Measurements from ENCODE around the gene HCFC1R1. TPM values are rescaled to one million over a fixed set of nuclear protein-coding genes. Genes with fewer than 3 reads are reported as not detected.

Gene HCFC1R1
- total RNA-seq, 1 experiment from 2014 or later, result 76.0 TPM

DNA sequence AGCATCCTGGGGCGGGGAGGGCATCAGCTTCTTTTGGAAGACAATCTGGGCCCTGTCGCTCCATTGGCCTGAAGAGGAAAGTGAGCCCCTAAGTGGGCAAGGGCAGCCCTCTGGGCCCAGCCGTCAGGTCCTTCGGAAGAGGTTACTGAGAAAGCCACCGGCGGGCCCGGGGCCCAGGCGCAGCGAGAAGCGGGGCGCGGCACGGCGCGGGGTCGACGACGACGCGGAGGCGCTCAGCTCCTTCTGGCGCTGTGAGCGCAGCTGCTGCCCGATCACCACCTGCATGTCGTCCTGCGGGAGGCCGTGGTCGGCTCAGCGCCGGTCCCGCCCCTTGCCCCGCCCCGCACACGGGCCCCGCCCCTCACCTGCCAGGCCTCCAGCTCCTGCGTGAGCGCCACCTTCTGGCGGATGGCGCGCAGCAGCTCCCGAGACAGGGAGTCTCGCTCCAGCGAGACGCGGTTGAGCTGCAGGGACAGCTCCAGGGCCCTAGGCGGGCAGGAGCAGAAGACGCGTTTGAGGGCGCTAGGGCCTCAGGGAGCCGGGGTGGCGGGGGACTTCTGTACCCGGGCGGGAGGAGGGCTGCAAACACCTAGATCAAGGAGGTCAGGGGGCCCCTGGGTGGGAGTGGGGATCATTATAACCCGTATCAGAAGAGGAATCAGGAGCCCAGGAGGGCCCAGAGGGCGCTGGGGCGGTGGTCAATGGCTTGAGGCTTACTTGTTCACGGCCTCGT lies 4.4 kb upstream of the HCFC1R1 start (continued):
- TF ChIP-seq SMAD3 (CRISPR knock-in tag; IDR thresholded peaks at IDR 0.05; ENCODE audit: borderline replicate concordance), result peak; percentile 67; the same call in 1 of the 2 replicates
- TF ChIP-seq, protein P1, sequence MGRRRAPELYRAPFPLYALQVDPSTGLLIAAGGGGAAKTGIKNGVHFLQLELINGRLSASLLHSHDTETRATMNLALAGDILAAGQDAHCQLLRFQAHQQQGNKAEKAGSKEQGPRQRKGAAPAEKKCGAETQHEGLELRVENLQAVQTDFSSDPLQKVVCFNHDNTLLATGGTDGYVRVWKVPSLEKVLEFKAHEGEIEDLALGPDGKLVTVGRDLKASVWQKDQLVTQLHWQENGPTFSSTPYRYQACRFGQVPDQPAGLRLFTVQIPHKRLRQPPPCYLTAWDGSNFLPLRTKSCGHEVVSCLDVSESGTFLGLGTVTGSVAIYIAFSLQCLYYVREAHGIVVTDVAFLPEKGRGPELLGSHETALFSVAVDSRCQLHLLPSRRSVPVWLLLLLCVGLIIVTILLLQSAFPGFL (CRISPR knock-in tag; IDR thresholded peaks at IDR 0.05; ENCODE audit: borderline replicate concordance), result no peak
- TF ChIP-seq ZNF121 (CRISPR knock-in tag; IDR thresholded peaks at IDR 0.05), result peak; percentile 61; the same call in 1 of the 2 replicates
- TF ChIP-seq RELA (CRISPR knock-in tag; IDR thresholded peaks at IDR 0.05; ENCODE audit: borderline replicate concordance), result peak; percentile 37; the same call in 1 of the 2 replicates
- TF ChIP-seq MXD4 (CRISPR knock-in tag; IDR thresholded peaks at IDR 0.05; ENCODE audit: borderline replicate concordance), result no peak
- TF ChIP-seq, protein P2, sequence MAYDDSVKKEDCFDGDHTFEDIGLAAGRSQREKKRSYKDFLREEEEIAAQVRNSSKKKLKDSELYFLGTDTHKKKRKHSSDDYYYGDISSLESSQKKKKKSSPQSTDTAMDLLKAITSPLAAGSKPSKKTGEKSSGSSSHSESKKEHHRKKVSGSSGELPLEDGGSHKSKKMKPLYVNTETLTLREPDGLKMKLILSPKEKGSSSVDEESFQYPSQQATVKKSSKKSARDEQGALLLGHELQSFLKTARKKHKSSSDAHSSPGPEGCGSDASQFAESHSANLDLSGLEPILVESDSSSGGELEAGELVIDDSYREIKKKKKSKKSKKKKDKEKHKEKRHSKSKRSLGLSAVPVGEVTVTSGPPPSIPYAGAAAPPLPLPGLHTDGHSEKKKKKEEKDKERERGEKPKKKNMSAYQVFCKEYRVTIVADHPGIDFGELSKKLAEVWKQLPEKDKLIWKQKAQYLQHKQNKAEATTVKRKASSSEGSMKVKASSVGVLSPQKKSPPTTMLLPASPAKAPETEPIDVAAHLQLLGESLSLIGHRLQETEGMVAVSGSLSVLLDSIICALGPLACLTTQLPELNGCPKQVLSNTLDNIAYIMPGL (CRISPR knock-in tag; IDR thresholded peaks at IDR 0.05), result peak; percentile 52; the same call in 1 of the 2 replicates
- TF ChIP-seq, protein P3, sequence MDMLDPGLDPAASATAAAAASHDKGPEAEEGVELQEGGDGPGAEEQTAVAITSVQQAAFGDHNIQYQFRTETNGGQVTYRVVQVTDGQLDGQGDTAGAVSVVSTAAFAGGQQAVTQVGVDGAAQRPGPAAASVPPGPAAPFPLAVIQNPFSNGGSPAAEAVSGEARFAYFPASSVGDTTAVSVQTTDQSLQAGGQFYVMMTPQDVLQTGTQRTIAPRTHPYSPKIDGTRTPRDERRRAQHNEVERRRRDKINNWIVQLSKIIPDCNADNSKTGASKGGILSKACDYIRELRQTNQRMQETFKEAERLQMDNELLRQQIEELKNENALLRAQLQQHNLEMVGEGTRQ (CRISPR knock-in tag; IDR thresholded peaks at IDR 0.05), result no peak
- TF ChIP-seq NFATC4 (CRISPR knock-in tag; IDR thresholded peaks at IDR 0.05), result no peak

DNA sequence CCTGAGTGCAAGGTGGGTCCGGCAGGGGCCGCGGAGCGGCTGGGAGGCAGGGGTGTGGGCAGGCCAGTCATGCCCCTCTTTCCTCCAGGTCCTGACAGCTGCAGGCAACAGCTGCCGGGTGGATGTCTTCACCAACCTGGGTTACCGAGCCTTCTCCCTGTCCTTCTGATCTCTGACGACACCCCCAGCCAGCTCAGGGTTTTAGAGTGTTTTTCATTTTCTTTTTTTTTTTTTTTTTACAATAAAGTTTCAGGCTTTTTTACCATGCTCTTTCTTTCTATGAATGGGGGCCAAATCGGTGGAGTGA lies 3.7 kb upstream of the HCFC1R1 start:
- ChIA-PET CTCF (interaction anchor here (0.6 to 9.8 kb wide), 42 partner anchors 7 to 305 kb away, joined by 3 to 355 read pairs (median 8); partner anchors contain the start of genes BICDL2, CLDN6, CLDN9 and FLYWCH2), POLR2A (interaction anchor here (0.5 to 17.1 kb wide), 18 partner anchors 8 to 1511 kb away, joined by 3 to 502 read pairs (median 5); partner anchors contain the start of genes BICDL2, CLDN6, CLDN9 and TNFRSF12A)
- peak overlapping the region; percentile 36; the same call in 1 of the 2 replicates for H3K4me3 Mint-ChIP-seq
- H3K9me3 Mint-ChIP-seq, result no peaks in the 10 kb centered on the region
- peaks cover 31% of the 10 kb centered on the region for H3K4me1 Mint-ChIP-seq
- H3K27ac Mint-ChIP-seq, result no peak overlapping the region
- ATAC-seq, result no peak
- H3K36me3 Mint-ChIP-seq, result peaks cover 23% of the 10 kb centered on the region
- H3K27me3 Mint-ChIP-seq (ENCODE audit: low read depth), result no peaks in the 10 kb centered on the region
- no peak for TF ChIP-seq NR1H2 (CRISPR knock-in tag; IDR thresholded peaks at IDR 0.05)
- no peak for DNase-seq (ENCODE audit: low spot score)

DNA sequence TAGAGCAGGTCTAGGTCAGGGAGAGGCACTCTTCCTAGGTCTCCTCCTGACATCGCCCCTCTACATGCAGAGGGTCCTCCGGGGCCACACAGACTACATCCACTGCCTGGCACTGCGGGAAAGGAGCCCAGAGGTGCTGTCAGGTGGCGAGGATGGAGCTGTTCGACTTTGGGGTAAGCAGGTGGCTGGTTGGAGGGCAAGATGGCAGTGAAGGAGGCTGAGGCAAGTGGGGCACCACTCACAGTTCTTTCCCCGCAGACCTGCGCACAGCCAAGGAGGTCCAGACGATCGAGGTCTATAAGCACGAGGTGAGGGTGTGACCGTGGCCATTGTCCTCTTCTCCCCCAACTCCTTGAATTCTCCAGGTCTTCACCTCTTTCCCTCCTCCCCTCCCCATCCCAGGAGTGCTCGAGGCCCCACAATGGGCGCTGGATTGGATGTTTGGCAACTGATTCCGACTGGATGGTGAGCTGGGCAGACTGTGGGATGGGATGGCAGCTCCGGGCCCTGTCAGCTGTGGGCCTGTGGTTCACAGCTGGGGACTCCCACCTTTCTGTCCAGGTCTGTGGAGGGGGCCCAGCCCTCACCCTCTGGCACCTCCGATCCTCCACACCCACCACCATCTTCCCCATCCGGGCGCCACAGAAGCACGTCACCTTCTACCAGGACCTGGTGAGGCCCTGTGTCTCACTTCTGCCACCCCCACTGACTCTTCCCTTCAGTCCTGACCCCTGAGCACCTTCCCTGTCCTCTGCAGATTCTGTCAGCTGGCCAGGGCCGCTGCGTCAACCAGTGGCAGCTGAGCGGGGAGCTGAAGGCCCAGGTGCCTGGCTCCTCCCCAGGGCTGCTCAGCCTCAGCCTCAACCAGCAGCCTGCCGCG lies 3.1 kb upstream of the HCFC1R1 start:
- no peak for ATAC-seq
- H3K27ac Mint-ChIP-seq, result no peak overlapping the region
- ChIA-PET CTCF (interaction anchor here (0.6 to 9.8 kb wide), 16 partner anchors 6 to 305 kb away, joined by 3 to 355 read pairs (median 18); partner anchors contain the start of genes BICDL2, CLDN6, CLDN9 and HCFC1R1), POLR2A (interaction anchor here (0.7 to 17.1 kb wide), 10 partner anchors 8 to 1512 kb away, joined by 3 to 502 read pairs (median 6); partner anchors contain the start of genes CLDN6, CLDN9 and TNFRSF12A)
- H3K27me3 Mint-ChIP-seq (ENCODE audit: low read depth), result no peaks in the 10 kb centered on the region
- H3K9me3 Mint-ChIP-seq, result no peaks in the 10 kb centered on the region
- peaks cover 35% of the 10 kb centered on the region for H3K4me1 Mint-ChIP-seq
- peak; percentile 18 for DNase-seq (ENCODE audit: low spot score)
- H3K36me3 Mint-ChIP-seq, result peaks cover 23% of the 10 kb centered on the region
- no peak overlapping the region for H3K4me3 Mint-ChIP-seq
- no peak for TF ChIP-seq ZSCAN18 (CRISPR knock-in tag; IDR thresholded peaks at IDR 0.05)
- TF ChIP-seq EMX1 (CRISPR knock-in tag; IDR thresholded peaks at IDR 0.05), result no peak
- TF ChIP-seq HMGA2 (CRISPR knock-in tag; IDR thresholded peaks at IDR 0.05), result no peak
- TF ChIP-seq E2F5 (CRISPR knock-in tag; IDR thresholded peaks at IDR 0.05), result no peak
- TF ChIP-seq, protein P2 (CRISPR knock-in tag; IDR thresholded peaks at IDR 0.05), result no peak; the same call in 1 of the 2 replicates
- TF ChIP-seq, protein P4, sequence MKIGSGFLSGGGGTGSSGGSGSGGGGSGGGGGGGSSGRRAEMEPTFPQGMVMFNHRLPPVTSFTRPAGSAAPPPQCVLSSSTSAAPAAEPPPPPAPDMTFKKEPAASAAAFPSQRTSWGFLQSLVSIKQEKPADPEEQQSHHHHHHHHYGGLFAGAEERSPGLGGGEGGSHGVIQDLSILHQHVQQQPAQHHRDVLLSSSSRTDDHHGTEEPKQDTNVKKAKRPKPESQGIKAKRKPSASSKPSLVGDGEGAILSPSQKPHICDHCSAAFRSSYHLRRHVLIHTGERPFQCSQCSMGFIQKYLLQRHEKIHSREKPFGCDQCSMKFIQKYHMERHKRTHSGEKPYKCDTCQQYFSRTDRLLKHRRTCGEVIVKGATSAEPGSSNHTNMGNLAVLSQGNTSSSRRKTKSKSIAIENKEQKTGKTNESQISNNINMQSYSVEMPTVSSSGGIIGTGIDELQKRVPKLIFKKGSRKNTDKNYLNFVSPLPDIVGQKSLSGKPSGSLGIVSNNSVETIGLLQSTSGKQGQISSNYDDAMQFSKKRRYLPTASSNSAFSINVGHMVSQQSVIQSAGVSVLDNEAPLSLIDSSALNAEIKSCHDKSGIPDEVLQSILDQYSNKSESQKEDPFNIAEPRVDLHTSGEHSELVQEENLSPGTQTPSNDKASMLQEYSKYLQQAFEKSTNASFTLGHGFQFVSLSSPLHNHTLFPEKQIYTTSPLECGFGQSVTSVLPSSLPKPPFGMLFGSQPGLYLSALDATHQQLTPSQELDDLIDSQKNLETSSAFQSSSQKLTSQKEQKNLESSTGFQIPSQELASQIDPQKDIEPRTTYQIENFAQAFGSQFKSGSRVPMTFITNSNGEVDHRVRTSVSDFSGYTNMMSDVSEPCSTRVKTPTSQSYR (CRISPR knock-in tag; IDR thresholded peaks at IDR 0.05), result no peak
- TF ChIP-seq PRRX2 (CRISPR knock-in tag; IDR thresholded peaks at IDR 0.05), result no peak
- TF ChIP-seq SMAD3 (CRISPR knock-in tag; IDR thresholded peaks at IDR 0.05; ENCODE audit: borderline replicate concordance), result no peak
- no peak for TF ChIP-seq IRF1 (CRISPR knock-in tag; IDR thresholded peaks at IDR 0.05)
- TF ChIP-seq ESRRA (CRISPR knock-in tag; IDR thresholded peaks at IDR 0.05; ENCODE audit: borderline replicate concordance), result no peak
